Sigmoid colon (tissue), 4 donors: ENCODE data around the gene VEPH1.

ENCODE experiments used
- CTCF ChIP-seq, 4 experiments: fragments of 450-650 bp in 3 of 4; fragments of 200-600 bp in 1 of 4; IDR thresholded peaks; one replicate each; pipeline ENCODE4 v1.5.1; 2016 to 2019; ENCODE audit warnings: antibody characterized with exemption in 4 of 4, mild to moderate bottlenecking in 3 of 4, moderate library complexity in 2 of 4
- EP300 ChIP-seq, 4 donors: sonication (generic); formaldehyde crosslinking; IDR thresholded peaks; one replicate each; pipeline ENCODE4 v1.6.1; 2017; ENCODE audit warnings: antibody characterized with exemption in 4 of 4
- POLR2A ChIP-seq, 2 donors: fragments of 450-650 bp; IDR thresholded peaks; one replicate each; pipeline ENCODE4 v1.6.1; 2016; ENCODE audit warnings: antibody characterized with exemption in 2 of 2, mild to moderate bottlenecking in 2 of 2, moderate library complexity in 2 of 2
- POLR2AphosphoS5 ChIP-seq, 4 donors: sonication (generic); formaldehyde crosslinking; IDR thresholded peaks; one replicate each; pipeline ENCODE4 v1.6.1; 2017; ENCODE audit warnings: antibody characterized with exemption in 4 of 4

DNA sequence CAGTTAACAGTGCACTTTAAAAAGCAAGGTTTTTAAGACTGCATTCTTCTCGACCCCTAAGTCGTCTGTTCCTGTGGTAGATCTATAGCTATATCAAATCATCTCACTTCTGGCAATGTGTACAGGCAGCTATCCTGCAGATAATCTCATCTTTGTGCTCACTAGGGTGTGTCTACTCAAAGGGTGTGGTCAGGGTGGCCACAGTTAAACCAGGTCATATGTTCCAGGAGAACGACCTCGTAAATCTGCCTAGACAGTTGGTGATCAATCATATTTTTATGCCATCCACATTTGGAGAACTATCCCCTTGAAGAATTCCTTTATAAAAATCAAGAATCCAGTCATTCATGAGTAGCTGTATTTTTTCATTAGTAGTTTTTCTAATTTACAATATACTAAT is 3.0 kb downstream of the VEPH1 start:
- TF ChIP-seq POLR2A (IDR thresholded peaks at IDR 0.05) (no peak), CTCF (IDR thresholded peaks at IDR 0.05) (no peak), POLR2AphosphoS5 (IDR thresholded peaks at IDR 0.05) (no peak), EP300 (IDR thresholded peaks at IDR 0.05) (no peak)
